Stimulated activated CD4-positive, alpha-beta T cell treated with anti-CD3 and anti-CD28 coated beads, TNF-alpha, amount 100 ng/mL, for 4 hours (primary cell): ENCODE data around the gene CHST14.
A peak's percentile ranks its signal among the peaks of the same experiment; 100 is the strongest.

Experiments used
- DNase-seq, 3 experiments: peaks; one replicate each; pipeline ENCODE4 v3.0.0-alpha.2; 2020; ENCODE audit warnings: low read depth in 3 of 3

Gene CHST14

DNA sequence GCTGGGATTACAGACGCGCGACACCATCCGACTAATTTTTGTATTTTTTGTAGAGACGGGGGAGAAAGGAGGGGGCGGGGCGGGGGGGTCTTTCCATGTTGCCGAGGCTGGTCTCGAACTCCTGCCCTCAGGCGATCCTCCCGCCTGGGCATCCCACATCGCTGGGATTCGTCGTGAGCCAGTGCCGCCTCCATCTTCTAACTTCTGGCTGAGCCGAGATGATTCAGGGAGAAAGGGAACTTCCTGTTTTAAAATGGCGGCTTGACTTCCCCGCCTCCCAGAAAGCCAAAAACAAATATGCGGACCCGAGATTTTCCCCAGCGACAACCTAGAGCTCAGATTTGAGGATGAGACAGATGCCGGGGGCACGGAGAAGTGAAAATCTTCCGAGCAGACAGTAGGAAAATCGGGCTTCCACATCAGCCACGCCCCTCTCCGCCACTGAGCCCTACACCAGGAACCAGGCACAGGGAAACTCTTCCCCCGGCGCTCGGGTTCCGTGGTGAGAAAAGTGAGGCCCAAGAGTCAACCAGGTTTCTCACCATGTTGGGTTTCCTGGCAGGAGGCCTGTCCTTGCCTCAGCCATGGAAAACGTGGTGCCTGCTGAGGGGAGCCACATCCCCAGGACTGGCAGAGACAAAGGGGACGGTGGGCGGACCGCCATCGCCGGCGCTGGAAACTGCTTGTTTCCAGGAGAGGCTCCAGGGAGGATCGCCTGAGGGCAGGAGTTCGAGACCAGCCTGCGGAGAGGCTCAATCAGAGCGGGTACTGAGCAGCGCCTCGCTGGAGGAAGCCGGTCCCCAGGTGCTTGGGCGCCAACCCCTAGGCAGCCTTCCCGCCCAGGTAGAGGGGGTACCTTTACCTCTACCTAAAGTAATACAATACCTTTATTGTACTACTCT is 18.7 kb downstream of the CHST14 start:
- DNase-seq: no peak

DNA sequence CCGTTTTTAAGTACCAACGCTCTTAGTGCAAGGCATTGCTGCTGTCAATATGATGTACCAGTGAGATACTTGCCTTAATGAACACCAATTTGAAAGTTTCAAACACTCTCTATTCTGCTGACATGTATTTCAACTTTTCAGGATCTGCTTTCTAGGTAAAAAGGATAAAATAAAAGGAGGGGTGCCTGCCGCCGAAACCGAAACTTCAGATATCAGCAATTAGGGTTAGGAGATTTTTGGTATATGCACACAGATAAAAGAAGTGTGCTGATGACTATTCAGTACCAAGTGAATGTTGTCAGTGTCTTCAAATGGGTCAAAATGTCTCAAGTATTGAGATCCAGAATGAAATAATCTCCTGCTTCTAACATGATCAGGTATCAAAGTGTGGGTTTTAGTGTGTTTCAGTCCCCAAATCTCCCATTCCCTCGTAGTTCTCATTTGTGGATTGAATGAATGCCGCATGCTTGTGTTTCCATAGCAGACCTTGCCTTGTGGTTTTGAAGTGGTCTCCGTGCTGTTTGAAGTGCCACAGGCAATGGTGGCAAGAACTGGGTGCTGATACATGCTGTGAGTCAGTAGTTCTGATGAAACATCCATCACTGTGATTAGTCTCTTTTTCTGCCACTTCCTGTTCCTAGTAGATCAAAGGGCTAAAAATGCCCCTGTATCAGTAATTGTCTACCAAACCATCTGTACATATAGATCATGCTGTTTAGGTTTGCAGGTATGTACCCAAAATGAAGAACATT is 22.5 kb downstream of the CHST14 start:
- DNase-seq: peak in 2 of 3 experiments; percentile 35 to 45

DNA sequence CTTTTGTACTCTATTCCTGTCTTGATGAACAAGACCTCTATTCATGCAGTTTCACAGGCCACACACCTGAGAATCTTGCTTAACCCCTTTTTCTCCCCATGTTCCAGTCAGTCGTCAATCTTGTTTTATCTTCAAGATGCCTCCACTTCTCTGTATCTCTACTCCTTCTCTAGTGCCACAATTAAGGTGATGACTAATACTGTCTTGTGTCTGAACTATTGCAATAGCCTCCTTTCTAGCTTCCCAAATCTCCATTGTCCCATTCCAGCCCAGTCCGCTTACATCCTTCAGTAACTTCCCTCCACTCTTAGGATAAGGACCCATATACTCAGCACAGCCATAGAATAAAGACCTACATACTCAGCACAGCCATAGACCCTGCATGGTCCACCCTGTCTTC is 24.7 kb downstream of the CHST14 start:
- DNase-seq: no peak

DNA sequence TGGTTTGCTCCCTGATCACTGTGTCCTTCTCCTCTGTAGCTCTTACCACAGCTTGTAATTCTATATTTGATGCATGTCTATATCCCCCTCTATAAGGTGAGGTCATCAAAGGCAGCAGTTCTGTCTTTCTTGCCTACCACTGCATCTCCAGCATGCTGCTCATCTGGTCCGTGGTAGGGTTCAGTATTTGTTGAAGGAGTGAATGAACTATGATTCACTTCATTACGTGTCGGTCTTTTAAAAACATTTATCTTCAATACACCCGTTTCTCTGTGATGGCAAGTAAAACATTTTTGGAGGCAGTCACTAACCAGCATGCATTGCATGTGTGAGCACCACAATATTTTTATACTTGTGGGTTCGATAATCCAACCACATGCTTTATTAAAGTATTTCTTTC is 27.6 kb downstream of the CHST14 start:
- DNase-seq: no peak

DNA sequence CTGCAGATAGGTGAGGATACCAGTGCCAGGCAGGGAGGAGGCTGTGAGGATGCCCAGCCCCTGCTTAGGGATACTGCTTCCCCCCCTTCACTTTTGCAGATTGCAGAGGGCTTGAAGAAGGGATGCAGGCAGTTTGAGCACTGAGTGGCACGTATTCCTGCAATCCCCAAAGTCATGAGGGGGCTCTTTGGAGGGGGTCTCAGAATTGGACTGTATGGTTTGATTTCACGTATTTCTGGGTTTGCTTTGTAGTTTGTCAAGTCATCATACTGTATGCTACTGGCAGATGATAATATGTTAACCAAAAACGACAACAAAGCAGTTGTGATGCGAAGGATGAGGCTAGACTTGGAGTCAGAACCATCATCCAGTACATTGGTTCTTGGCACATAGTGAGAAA is 28.1 kb downstream of the CHST14 start:
- DNase-seq: no peak

DNA sequence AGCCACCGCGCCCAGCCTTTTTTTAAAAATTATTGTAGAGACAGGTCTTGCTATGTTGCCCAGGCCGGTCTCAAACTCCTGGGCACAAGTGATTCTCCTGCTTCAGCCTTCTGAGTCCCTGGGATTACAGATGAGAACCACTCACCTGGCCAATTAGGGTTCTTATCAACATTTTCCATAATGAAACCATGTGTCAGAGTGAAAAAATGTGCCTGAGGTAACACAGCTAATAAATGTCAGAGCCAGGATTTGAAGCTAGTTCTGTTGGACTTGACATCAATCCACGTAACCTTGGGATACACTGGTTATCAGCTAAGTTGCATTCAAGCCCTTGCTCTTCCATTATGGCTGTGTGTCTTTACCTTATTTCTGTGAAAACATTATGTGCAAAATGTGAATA is 29.1 kb downstream of the CHST14 start:
- DNase-seq: no peak

DNA sequence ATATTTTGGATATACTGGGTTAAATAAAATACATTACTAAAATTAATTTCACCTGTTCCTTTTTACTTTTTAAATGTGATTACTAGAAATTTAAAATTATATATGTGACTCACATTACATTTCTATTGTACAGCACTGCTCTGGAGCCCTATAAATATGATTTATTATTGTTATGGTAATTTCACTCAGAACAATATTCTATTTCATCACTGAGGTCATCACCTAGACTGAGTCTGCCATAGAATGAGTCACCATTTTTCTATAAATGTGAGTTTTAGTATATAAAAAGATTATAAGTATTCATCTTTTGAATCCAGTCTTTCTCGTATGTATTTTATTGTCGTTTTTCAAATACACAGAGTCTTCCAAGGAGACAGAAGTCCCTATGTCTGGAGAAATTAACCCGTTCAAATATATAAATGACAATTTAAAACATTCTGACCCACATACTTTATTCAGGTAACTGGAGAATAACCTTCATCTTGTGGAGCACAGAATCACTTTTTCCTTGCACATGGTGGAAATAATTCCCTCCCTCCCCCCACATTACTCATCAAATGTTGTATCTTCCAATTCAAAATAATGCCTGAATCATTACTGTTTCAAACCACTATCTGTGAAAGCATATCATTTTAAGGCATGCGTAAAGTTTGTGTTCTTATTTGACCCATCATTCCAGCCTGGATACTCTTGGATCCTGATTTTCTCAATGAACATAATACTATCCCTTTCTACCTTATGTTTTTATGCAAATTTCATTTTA is 30.0 kb downstream of the CHST14 start:
- no peak for DNase-seq

DNA sequence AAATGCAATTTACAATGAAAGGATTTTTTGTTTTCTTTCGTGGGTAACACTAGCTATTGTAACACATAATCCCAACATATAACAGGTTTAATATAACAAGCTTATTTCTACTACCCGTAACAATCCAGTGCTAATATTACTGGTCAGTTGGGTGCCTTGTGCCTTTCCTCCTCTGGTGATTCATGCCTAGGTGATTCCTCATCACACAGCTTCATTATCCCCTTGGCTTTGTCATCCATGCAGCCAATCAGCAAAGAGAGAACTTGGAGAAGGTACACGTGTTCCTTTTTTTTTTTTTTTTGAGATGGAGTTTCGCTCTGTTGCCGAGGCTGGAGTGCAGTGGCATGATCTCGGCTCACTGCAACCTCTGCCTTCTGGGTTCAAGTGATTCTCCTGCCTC is 30.7 kb downstream of the CHST14 start:
- no peak for DNase-seq

DNA sequence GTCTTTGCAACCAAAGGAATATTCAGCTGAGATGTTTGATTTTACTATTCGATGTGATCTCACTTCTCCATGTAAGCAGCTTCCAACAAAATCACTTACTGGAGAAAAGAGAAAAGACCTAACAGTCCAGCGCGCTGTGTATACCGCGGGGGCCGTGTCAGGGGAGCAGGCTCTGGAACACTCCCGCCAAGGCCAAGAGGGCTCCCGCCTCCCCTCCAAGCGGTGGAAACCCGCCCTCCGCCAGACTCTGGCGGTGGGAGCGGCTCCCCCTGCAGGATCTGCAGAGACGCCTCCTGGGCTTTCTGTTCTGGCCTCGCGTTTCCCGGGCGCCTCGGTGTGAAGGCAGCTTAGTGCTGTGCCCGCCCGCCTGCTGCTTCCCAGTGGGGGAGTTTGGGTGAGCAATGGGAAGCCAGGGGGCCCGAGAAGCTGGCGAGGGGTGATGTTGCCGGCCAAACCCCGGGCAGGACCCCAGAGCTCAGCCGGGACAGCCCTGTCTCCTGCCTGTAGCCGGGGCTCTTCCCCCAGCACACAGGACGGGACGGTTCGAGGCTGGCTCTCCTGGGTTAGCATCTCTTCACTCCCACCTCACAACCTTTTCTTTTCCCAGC is 36.3 kb downstream of the CHST14 start:
- peak; percentile 37 to 52 (median 49) for DNase-seq

DNA sequence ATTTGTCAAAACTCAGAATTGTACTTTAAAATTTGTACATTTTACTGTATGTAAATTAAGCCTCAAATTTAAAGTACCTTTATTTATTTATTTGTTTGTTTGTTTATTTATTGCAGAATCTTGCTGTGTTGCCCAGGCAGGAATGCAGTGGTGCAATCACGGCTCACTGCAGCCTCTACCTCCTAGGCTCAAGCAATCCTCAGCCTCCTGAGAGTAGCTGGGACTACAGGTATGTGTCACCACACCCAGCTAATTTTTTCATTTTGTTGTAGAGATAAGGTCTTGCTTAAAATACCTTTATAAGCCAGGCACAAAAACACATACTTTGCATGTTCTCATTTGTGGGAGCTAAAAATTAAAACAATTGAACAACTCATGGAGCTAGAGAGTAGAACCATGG is 37.4 kb downstream of the CHST14 start:
- DNase-seq: no peak

DNA sequence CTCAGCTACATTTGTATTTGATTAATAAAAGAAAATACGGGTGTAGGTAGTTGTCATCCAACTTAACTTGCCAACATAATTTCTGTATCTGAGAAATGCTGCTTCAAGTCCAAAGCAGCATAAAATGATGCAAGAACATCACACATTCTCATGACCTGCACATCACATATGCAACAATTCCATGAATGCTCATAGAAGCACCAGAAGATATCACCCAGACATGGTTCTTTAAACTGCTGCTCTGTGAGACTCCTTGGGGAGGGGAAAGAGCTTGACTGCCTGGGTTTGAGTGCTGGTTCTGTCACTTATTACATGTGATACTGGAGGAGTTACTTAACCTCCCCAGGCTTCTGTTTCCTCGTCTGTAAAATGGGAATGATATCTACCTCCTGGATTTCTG is 39.4 kb downstream of the CHST14 start:
- no peak for DNase-seq

DNA sequence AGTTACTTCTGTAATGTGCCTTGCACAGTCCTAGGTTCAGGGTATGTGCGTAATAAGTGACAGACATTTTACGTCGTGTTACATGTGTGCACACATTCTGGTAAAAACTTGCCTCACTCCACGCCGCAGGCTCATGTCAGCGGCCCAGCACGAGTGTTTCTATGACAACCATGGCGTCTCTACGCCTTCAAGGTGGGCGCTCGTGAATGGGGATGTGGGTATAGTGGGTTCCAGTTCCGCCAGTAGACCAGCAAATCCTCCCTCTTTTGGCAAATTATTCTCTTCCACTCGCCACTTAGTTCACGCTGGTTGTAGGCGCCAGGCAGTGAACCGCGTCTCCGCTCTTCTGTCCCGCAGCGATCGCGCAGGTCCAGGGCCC is 40.3 kb downstream of the CHST14 start:
- no peak for DNase-seq

DNA sequence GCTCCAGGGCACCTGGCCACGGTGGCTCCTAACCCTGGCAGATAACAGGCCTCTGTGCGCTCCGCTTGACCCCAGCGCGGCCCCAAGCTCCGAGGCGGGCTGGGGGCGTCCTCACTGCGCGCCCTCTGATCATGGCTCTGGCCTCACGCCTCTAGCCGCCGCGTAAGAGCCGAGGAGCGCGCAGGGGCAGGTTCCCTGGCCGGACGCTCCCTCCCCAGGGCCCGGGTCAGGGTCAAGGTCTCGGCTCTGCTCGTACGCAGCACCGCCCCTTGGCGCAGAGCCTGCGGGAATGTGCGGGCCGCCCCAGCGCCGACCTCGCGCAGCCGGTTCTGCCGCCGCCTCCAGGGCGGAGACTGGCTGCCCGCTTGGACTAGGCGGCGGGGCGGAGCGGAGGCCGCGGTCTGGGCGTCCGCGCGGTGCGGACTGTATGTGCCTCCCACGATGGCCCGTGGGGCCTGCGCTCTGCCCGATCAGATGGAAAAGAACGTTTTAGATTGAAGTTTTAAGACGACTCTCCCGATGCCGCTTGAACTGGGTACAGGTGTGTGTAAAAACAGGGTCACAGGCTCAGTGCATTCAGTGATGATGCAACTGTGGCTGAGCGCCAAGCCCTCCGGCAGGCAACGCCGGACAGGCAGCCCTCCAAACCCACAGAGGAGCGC is 40.8 kb downstream of the CHST14 start:
- no peak for DNase-seq

DNA sequence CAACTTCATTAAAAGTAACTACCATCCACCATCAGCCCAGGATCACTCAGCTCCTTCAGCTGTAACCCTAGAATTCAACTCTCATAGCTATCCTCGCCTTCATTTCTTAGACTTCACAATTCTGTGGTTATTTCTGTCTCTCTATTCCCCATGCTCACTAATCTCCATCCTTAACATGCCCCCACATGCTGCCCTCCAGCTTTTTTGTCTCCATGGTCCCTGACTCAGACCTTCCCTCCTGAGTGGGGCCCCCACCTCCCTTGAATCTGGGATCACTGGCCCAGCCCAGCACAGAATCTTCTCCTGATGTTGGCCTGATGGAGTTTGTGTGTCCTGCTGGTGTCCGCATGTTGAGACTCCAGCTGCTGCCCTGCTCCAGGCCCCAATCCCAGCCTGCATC is 41.7 kb downstream of the CHST14 start:
- DNase-seq: no peak

DNA sequence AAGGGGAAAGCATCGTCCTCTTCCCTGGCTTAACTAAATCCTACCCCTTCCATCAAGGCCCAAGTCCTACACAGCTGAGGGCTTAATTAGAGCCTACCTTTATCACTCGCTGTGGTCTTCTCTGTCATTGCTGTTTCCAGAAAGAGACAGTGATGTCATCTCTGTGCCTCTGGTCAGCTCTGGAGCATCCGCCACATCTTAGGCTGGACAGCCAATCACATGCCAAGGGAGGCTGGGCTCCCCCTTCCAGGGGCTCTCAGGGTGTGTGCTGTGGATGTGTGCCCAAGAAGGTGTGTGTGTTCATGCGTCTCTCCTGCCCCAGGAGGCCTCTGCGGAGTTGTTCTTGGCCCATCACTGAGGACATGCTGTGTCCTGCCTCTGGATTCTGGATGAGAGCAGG is 42.8 kb downstream of the CHST14 start:
- no peak for DNase-seq

DNA sequence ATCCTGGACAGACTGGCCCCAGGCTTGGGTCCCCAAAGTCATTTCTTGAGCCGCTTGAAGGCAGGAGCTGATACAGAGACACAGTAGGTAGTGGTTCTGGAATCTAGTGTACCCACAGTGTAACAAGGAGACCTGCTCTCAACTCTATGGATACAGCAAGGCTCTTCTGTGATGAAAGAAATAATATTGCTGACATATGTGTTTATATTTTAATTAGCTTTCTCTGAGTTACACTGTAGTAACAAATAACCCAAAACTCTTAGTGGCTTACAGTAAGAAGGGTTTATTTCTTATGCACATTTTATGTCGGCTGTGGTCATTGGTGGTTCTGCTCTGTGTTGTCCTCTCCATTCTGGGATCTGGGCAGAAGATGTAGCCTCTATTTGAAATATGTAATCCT is 45.5 kb downstream of the CHST14 start:
- no peak for DNase-seq
